ENCODE measurements around the gene RAB23.
"Not testable (repeated sequence)": the region's sequence is repeated elsewhere in the genome, so short reads cannot be mapped to it uniquely, and the experiment has no call there.

Gene RAB23

DNA sequence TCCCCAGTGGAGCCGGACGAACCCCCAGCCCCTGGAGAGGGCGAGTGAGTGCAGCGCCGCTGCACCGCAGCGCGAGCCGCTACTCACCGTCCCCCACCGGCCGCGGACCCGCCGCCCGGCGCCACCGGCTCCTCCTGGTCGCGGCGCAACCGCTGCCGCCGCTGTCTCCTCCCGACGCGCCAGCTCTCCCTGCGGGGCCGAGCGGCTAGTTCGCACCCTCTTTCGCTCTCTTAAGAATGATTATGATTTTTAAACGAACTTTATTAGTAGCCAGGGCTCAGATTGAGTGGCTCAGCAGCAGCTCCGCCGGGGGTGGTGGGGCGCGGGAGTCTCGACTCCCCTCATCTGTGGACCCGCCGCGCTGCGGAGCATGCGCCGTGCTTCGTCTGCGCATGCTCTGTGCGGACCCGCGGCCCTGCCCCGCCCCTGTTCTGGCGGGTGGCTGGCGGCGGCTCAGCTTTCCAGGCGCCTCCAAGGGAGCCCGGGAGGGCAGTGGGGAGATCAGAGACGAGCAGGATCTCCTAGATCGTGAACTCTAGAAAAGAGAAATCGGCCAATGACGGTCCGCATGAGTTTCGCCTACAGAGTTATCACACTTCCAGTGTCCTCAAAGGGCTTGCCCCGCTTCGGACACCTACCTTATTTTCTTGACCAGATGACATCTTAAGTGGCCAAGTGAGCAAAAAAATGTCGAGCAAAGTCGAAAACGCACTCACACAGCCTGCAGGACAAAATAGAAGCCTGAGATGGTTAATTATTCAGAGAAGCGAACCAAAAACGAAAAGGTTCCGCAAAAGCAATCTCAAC is at the start of gene RAB23:
RAB23 (minus strand) TSS at position 372 of the 807 bp plus-strand sequence. CDS start 11,927 bp downstream, outside the sequence.
- DNase-seq: peak; percentile 85

DNA sequence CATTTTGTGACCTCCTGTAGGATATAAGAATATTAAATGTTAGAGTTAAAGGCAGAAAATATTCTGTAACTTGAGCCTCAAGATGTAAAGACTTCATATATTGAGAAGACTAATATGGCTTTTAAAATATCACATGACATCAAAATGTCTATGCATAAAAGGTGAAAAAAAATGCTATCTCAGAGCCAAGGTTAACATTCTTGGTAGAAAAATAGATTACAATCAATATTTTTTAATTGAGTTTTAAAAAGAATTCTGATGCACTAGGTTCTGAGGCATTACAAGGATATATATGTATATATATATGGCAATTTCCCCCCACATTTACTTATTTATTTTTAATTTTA is 46.2 kb upstream of the RAB23 start:
- no peak for DNase-seq

DNA sequence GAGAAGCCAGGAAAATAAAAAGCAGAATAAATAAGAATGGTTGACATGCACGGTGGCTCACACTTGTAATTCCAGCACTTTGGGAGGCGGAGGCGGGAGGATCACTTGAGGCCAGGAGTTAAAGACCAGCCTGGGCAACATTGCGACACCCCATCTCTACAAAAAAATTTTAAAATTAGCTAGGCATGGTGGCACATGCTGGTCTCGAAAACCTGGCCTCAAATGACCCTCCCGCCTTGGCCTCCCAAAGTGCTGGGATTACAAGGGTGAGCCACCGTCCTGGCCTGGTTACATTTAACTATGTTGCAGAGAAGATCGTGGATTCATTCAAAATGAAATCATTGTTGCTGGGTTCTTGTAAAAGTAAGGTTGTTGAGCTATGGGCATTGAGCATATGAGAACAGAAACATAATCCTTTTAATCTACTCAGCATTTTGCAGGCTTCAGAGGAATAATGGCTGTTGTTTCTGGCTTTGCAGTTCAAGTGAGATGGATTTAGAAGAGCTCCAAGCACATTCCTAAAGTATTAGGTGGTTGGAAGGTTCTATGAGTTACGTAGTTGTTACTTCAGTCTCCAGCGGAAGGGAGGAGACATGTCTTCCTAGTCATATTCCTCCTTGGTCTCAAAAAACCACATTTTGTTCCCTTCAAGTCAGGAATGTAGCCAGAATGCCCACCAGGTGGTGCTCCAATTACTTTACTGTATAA is 45.6 kb upstream of the RAB23 start:
- peak; percentile 55 for DNase-seq

DNA sequence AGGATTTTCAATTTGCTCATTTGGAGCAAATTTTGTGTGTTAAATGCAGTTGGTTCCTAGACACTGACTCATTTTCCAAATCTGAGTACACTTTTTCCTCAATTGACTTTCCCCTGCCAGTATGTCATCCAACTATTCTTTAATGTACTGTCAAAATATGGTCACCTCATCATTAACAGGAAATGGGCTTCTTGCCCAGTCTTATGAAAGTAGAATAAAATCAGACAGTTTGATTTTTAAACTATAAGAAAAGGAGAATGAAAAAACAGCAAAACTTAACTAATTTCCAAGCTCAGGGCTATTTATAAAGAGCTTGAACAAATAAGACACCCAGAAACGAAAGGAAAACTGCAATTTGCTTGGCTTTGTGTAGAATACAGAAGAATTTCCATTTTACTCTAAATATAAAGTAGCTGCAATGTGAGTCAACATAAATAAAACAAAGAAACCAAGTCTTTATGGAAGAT is 43.7 kb upstream of the RAB23 start:
- no peak for DNase-seq

DNA sequence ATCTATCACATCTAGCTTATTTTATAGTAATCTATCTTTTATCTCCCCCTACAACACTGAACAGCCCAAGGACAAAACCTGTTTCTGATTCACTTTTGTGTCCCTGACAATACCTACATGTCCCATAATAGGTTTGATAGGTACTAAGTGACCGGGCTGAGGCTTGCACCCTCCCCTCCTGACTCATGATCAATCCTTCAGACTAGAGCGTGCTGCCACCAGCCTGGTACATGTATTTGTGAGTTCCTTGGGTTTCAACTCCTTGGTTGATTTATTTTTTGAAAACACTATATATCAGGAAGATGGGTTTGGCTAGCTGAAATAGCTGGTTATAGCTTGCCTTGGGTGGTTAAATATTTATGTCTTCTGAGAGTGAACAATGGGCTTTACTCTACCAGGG is 41.6 kb upstream of the RAB23 start:
- no peak for DNase-seq

DNA sequence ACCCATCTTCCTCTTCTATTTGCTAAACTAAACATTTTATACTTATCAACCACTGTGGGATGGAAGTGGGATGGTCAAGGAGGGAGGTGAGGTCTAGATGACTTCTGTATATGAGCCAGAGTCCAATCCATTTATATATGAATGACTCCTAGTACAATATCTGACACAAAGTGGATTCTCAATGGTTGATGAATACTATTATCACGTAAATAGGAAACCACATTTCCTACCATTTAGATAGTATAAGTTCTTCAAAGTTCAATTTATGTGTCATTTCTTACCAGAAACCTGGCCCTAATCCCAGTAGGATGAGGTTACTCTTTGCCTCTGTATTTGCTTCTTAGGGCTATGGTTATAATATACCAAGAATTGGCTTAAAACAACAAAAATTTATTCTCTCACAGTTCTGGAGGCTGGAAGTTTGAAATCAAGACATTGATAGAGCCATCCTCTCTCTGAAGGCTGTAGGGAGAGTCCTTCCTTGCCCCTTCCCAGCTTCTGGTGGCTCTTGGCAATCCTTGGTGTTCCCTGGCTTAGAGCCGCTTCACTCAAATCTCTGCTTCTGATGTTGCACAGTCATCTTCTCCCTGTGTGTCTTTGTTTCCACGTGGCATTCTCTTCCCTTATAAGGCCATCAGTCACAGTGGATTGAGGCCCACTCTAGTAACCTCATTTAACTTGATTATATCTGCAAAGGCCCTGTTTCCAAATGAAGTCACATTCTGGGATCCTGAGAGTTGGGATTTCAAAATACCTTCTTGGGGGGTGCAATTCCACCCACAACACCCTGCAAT is 41.0 kb upstream of the RAB23 start:
- no peak for DNase-seq

DNA sequence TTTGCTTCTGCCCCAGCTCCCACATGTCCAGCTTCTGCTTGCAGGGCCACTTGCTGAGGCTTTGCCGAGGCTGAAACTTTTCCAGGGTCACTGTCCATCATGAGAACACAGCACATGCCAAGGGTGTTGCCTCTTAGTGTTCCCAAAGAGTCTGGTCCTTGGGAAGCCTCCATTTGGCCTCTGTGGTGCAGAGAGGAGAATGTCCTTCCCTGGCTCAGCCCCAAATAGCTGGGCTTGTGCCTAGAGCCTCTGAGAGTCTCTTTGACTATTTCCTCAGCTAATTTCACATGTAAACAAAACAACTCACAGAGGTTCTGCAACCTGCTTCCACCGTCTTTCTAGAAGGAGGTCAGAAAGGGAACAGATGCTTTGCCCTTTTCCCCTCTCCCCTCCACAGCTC is 40.4 kb upstream of the RAB23 start:
- no peak for DNase-seq

DNA sequence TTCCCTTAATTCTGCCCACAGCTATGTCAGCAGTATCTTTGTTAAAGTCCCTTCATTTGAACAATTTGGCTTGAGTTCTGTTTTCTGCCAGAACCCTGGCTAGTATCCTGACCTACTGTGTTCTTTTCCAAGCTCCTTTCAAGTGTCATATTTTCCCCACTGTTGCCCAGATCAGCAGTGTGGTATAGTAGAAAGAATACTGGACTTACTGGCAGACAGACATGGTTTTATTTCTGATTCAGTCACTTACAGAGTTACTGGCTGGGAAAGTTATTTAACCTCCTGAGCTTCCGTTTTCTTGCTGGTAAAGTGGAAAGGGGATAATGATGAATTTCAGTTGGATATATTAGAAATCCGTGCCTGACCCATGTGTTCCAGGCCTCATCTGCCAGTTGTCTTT is 39.8 kb upstream of the RAB23 start:
- no peak for DNase-seq

DNA sequence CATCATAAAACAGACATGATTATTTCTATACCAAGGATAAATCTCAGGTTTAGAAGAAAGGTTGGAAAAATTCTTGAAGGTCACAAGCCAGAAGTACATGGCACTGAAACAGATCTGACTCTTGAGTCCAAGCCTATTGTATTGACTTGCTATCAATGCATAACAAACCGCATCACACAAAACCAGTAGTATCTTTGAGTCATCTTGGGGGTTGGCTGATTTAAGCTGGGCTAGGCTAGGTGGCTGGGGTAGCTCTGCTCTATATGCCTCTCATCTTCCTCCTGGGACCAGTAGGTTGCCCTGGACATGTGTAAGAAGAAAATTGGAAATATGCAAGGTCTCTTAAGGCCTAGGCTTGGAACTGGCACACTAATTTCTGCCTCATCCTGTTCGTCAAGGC is 37.0 kb upstream of the RAB23 start:
- no peak for DNase-seq

DNA sequence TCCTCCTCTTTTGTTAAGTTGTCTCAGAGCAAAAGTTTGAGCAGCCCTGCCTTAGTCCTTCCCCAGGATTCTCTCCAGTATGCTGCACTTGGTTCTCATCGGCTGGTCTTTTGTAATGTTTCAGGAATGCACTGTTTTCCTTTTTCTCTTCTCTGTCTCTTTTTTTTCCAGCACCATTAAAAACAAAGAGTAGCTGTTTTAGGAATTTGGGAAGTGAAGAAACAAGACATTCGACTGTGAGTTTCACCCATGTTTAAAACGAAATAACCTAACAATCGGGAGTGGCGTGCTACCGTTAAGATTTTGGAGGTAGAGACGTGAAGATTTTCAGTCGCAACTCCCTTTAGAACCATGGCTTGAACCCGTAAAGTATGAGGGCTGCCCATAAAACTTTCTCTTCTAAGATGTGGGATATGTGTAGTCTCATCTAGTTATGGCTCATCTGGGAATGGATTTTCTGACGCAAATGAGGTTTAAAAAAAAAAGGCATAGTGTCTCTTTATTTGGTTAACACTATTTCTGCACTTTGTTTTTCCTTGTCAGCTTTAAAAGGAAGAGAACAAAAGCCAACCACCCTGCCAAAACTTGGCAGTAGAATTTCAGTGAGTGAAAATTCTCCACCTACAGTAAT is 35.9 kb upstream of the RAB23 start:
- DNase-seq: no peak

DNA sequence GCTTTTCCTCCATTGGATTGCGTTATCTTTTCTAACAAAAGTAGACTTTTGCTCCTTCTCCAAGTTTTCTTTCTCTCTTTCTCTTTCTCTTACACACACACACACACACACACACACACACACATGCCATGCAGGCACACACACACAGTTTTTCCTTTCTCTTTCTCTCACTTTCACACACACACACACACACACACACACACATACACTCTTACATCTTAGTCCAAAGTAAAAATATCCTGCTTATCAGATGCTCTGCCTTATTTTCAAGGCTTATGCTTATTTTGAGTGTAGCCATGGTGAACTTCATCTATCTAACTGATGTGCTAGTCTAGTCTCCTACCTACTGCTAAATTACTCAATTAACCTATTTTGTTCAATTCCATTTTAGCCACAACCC is 34.4 kb upstream of the RAB23 start:
- no peak for DNase-seq

DNA sequence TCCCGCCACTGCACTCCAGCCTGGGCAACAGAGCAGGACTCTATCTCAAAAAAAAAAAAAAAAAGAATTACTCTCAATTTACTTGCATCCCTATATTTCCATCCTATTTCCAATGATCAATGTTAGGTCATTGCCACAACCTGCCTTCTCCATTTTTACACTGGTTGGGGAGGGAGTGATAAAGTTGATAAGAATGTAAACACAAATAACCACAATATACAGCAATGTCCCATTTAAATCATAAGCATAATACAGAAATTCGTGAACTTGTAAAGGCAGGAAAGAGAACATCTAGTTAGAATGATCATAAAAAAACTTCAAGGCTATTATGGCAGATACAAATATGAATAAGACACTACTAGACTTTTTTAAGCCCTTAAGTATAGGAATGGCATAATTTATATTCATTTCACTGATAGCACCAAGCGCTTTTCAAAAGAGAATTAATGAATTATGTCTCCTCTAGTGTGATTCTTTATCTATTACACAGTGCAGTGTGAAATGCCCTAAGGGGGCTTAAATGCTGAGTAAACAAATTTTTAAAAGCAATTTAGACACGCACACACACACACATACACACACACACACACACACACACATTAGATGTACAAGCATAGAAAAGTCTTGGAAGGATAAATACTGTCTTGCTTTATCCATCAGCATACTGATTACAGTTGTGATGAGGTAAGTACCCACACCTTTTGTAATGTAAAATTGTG is 33.5 kb upstream of the RAB23 start:
- DNase-seq: no peak

DNA sequence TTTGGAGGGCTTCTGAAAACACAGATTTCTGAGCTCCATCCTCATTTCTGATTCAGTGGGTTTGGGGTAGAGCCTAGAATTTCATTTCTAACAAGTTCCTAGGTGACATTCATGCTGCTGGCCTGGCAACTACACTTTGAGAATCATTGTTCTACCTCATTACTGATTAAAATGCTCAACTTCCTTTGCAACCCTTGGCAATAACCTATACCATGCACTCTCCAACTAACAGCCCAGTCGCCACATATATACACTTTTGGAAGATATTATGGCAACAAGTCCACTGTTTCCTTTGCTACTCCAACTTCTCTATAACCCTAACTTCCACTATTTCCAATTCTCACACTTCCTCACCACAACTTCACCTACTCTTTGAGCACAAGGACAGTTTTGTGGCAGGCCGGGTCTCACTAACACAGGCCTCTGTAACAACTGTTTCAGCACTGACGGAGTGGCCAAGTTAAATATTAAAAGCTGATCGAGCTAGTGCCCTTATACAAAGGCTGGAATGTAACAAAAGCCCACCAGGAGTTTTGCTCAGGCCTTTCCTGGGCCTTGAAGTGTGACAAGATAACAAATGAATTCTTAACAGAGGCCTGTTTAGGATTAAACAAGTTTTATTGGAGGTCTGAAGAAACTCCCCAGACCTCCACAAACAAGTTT is 32.1 kb upstream of the RAB23 start:
- no peak for DNase-seq

DNA sequence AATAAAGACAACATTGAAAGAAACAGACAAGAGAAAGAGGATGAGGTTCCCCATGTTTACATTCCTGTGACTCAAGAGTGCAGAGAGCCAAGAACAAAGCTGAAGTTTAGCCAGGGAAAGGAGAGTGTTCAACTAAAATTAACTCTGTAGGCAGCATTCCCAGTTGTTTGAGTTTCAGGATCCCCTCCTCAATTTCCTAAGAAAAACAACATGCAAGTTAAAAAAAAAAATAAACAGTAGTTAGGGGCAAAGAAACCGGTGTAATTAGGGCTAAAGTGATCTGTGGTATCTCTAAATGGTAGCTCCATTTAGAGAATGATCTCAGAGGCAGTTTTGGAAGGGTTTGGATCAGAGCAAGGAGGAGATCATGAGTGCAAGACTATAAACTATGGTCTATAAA is 30.9 kb upstream of the RAB23 start:
- DNase-seq: no peak

DNA sequence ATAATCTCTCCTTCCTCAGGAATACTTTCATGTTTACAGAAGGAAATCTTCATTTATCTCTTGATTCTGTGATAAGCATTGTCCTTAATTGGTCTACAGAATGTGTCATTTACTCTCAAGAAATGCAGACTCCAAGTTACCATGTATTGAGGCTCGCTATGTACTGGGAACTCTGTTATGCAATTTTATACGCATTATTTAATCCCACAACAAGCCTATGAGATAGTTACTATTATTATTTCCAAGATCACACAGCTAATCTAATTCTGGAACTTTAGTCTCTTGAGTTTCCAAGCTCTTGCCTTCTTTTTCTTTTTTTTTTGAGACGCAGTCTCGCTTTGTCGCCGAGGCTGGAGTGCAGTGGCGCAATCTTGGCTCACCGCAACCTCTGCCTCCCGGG is 30.0 kb upstream of the RAB23 start:
- DNase-seq: no peak

DNA sequence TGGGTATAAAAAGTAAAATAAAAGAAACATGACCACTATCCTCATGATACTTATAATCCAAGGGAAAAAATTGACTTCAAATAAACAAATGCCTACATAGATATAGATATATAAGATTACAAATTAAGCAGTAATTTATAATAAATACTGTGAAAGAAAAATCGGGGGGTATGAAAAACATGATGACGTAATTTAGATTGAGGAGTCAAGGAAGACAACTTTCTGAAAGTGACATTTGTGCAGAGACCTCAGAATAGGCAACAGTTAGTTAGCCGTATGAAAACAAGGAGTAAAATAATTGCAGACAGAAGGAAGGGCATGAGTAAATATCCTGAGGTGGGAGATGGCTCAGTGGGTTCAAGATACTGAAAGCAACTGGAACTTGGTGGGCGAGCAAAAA is 28.2 kb upstream of the RAB23 start:
- DNase-seq: no peak

DNA sequence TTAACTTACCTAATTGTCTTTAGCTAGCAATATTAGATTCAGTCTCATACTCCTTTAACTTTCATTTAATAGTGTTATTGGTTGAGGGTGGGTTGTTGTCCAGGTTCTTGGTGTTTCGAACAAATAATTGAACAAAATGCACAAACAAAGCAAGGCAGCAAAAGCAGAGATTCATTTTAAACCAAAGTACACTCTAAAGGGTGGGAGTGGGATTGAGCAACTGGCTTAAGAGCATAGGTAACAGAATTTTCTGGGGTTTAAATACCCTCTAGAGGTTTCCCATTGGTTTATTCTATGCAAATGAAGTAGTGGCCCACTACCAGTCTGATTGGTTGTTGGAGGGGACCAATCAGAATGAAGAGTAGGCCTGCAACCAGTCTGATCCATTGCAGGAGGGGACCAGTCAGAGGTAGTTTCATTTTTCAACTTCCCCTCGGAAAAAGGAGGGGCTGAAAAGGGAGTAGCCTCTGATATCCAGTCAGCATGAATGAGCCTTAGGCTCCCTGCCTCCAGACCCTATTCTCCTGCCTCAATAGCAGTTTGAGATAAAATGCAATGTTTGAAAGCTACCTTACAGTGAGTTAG is 26.3 kb upstream of the RAB23 start:
- DNase-seq: no peak

DNA sequence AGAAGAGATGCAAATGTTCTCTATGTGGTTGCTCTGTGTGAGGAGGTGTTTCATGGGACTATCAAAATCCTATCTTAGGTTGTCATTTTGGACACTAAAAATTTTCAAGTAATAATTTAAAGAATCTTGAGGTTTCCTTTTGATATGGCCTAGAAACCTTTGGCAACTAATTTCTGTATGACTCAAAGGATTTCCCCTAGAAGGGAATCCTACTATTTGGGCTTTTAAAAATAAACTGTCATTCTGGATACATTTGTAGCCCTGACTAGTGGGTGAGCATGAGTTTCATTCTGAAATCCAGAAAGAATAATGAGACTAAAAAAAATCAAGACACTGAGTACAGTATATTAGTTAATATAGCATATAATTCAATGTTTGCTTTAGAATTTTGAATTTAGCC is 25.5 kb upstream of the RAB23 start:
- no peak for DNase-seq

DNA sequence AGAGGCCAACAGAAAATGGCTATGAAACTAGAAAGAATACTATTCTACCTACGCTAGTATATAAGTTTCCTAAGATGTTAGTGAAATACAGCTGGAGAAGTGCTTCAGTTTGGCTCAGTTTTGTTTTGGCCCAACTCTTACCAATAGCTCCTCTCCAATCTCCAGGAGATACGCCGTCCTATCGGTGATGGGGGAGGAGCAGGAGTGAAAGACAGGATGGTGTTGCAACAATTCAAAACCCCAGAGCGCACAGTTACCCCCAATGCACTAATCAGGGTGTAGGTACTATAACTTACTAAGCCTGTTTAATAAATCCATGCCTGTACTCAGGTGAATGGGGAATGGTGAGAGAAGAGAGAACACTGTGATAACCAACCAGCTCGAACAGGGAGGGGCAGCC is 24.2 kb upstream of the RAB23 start:
- no peak for DNase-seq

DNA sequence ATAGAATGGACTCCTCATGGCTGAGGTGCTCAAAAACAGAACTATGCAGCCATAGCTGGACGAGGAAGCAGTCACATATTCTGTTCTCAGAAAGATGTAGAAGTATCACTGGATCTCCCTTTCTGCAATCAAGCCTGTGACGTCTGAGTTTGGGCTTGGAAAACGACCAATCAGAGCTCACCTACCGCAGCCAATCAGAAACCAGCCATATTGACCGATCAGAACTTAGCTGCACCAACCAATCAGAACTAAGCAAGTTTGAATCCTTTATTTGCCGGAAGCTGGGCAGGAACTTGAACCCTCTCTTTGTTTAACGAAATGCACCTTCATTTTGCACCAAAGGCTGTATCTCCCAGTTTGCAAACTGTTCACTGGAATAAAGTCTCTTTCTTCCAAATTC is 21.8 kb upstream of the RAB23 start:
- DNase-seq: no peak

DNA sequence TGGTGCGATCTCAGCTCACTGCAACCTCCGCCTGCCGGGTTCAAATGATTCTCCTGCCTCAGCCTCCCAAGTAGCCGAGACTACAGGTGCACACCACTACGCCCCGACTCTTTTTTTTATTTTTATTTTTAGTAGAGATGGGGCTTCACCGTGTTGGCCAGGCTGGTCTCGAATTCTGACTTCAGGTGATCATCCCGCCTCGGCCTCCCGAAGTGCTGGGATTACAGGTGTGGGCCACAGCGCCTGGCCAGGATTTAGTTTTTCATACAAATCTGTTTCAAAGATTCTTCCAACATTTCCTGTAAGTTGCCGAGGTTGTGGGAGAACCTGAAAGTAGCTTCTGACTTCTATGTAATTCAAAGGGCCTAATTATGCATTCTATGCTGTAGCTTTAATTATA is 21.4 kb upstream of the RAB23 start:
- DNase-seq: not testable (repeated sequence)

DNA sequence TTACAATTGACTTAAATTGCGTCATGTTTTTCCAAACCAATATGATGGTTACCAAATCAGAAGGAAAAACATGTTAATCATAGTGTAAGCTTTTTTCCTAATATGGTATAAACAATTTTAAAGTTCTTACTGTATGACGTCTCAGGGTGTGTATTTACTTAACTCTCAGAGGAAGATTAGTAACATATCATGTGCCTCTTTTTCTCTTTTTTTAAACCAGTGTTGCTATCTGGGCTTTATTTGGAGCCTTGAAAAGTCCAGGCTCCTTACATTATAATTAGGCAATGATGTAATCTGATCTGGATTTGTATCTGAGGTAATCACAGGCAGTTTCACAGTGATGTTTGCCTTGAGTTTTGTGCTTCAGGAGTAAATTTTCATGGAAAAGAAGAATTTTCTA is 20.4 kb upstream of the RAB23 start:
- DNase-seq: no peak
